Ovary (tissue), 9 donors: Measurements from ENCODE around the gene DNAH9. TPM values are rescaled to one million over a fixed set of nuclear protein-coding genes. Genes with fewer than 3 reads are reported as not detected.
"Not testable (repeated sequence)": the region's sequence is repeated elsewhere in the genome, so short reads cannot be mapped to it uniquely, and the experiment has no call there.

Experiments
- DNase-seq, 5 donors: peaks; one replicate each; pipeline ENCODE4 v3.0.0-alpha.2; 2019 to 2020
- H3K27ac ChIP-seq, 2 donors: fragments of 200-600 bp; one replicate each; pipeline versions ENCODE4 v1.5.1 to v1.8.0; 2019 to 2022
- H3K27me3 ChIP-seq: fragments of 200-600 bp; one replicate; pipeline ENCODE4 v1.8.0; 2022
- H3K36me3 ChIP-seq: fragments of 200-600 bp; sonication (generic); one replicate; pipeline ENCODE4 v1.5.1; 2019
- H3K4me1 ChIP-seq: one replicate; pipeline ENCODE4 v1.8.1; 2013; ENCODE audit warnings: mild to moderate bottlenecking, moderate library complexity; ENCODE audit not compliant: insufficient read depth
- H3K4me3 ChIP-seq: fragments of 200-600 bp; sonication (generic); one replicate; pipeline ENCODE4 v1.5.1; 2017
- H3K9me3 ChIP-seq, 2 donors: fragments of 200-600 bp in 1 of 2; sonication (generic) in 1 of 2; one replicate each; pipeline versions ENCODE4 v1.5.1 to v1.8.1; 2013 to 2019; ENCODE audit warnings: mild to moderate bottlenecking in 1 of 2, moderate library complexity in 1 of 2
- CTCF ChIP-seq, 3 donors: fragments of 450-650 bp in 2 of 3; fragments of 200-600 bp in 1 of 3; IDR thresholded peaks; one replicate each; pipeline versions ENCODE4 v1.5.1 to v1.8.0; 2016 to 2022; ENCODE audit warnings: antibody characterized with exemption in 3 of 3, mild to moderate bottlenecking in 1 of 3
- EP300 ChIP-seq: sonication (generic); formaldehyde crosslinking; IDR thresholded peaks from one replicate; pipeline ENCODE4 v1.6.1; 2017; ENCODE audit warnings: antibody characterized with exemption
- POLR2A ChIP-seq: fragments of 450-650 bp; IDR thresholded peaks from one replicate; pipeline ENCODE4 v1.6.1; 2017; ENCODE audit warnings: antibody characterized with exemption, mild to moderate bottlenecking, moderate library complexity
- WGBS, 3 donors: extraction: QIAGEN DNeasy Blood & Tissue Kit in 1 of 3; methylation state at CpG; one replicate each; pipeline versions ENCODE4 v1.1.5 to v1.1.7; 2013 to 2017; 5-methylcytosine and 5-hydroxymethylcytosine counted together
- intact Hi-C, 4 donors: fragments of 100-400 bp; cut with DNase I; formaldehyde crosslinking; loops; one replicate each; pipeline versions ENCODE4 v1.11.0 to v1.15.1; 2022 to 2023
- polyA plus RNA-seq, 2 donors: library from polyadenylated mRNA; stranded (reverse); fragments of 200-250 nt in 1 of 2; fragments of 350-450 nt in 1 of 2; fragmentation: Illumina TruSeq in 1 of 2; extraction: RNeasy Lipid Tissue Mini Kit (QIAGEN cat#74804) in 1 of 2; gene quantifications; one replicate each; pipeline ENCODE4 v1.2.3, GENCODE V29; 2013 to 2014
- total RNA-seq, 7 donors: library from RNA; depleted of rRNA in 2 of 7; stranded (reverse); fragments of >200 nt in 2 of 7; fragmentation: NEBNext Ultra II Directional in 3 of 7; extraction: Animal tissue kit (Norgen Biotek cat#: 25700) in 3 of 7; gene quantifications; one replicate each; pipeline versions ENCODE4 v1.1.0 to v1.2.4, GENCODE V29; 2016 to 2023
- donor health status: DM: no; HTN: no; CAD: no; lungs with moderate emphysema.
- donor health status: DM: no; HTN: no; CAD: no.
- donor health status: Bipolar disorder and iron deficiency.
- donor health status: DM: yes; HTN: yes; CAD: no.
- donor health status: DM: no; HTN: no; CAD: no.
- donor health status: DM: yes; HTN: yes; CAD: no.

The DNAH9 gene
- total and polyA plus RNA-seq, 9 donors = 1.4 to 43.7 (median 3.4) TPM

- DNase-seq = no peak
- H3K4me3 ChIP-seq = no peak overlapping the region
- no peak for TF ChIP-seq POLR2A
- no peak for TF ChIP-seq EP300
- TF ChIP-seq CTCF (IDR thresholded peaks at IDR 0.05) = no peak
- no peak overlapping the region for H3K27ac ChIP-seq
- intact Hi-C loops = no loop called here
- H3K27me3 ChIP-seq = no peaks in the 10 kb centered on the region
- no peaks in the 10 kb centered on the region for H3K36me3 ChIP-seq
- no peaks in the 10 kb centered on the region for H3K4me1 ChIP-seq
- no peaks in the 10 kb centered on the region for H3K9me3 ChIP-seq
These were observed 356.7 kb downstream of the DNAH9 start for GRCh38 chr17:11954936-11955335.

GRCh38 chr17:11969565-11969964 lies 371.3 kb downstream of the DNAH9 start:
- intact Hi-C loops = no loop called here
- H3K27ac ChIP-seq = no peak overlapping the region
- H3K9me3 ChIP-seq = no peaks in the 10 kb centered on the region
- H3K4me1 ChIP-seq = no peaks in the 10 kb centered on the region
- no peak for TF ChIP-seq CTCF (IDR thresholded peaks at IDR 0.05)
- no peak for TF ChIP-seq POLR2A
- no peak for TF ChIP-seq EP300
- no peak for DNase-seq
- WGBS, 3 donors = 91 to 99% (median 93%) methylated on average over 2 of the region's 2 CpGs
- H3K4me3 ChIP-seq = no peak overlapping the region
- H3K36me3 ChIP-seq = no peaks in the 10 kb centered on the region
- no peaks in the 10 kb centered on the region for H3K27me3 ChIP-seq

- H3K4me1 ChIP-seq, H3K4me3 ChIP-seq, H3K27me3 ChIP-seq, H3K36me3 ChIP-seq, DNase-seq, H3K9me3 ChIP-seq, intact Hi-C loops, H3K27ac ChIP-seq: not testable (repeated sequence)
- WGBS, 3 donors = 96 to 97% (median 96%) methylated on average over 19 of the region's 19 CpGs
These were observed 374.5 kb downstream of the DNAH9 start for GRCh38 chr17:11972741-11973140.

- TF ChIP-seq EP300 (no peak), POLR2A (no peak), CTCF (IDR thresholded peaks at IDR 0.05) (no peak)
- Histone ChIP-seq H3K4me1 (no peaks in the 10 kb centered on the region), H3K4me3 (no peak overlapping the region), H3K9me3 (no peaks in the 10 kb centered on the region), H3K36me3 (no peaks in the 10 kb centered on the region), H3K27me3 (no peaks in the 10 kb centered on the region), H3K27ac (no peak overlapping the region)
- intact Hi-C loops = no loop called here
- DNase-seq = no peak
- WGBS, 3 donors = 83 to 92% (median 84%) methylated on average over 3 of the region's 3 CpGs
These were observed 381.5 kb downstream of the DNAH9 start for GRCh38 chr17:11979795-11980194.

GRCh38 chr17:11980813-11981212 lies 382.5 kb downstream of the DNAH9 start:
- no peaks in the 10 kb centered on the region for H3K36me3 ChIP-seq
- DNase-seq = no peak
- 70 to 95% (median 79%) methylated on average over 2 of the region's 2 CpGs for WGBS, 3 donors
- H3K27ac ChIP-seq = no peak overlapping the region
- TF ChIP-seq POLR2A (no peak), CTCF (IDR thresholded peaks at IDR 0.05) (no peak), EP300 (no peak)
- H3K27me3 ChIP-seq = no peaks in the 10 kb centered on the region
- intact Hi-C loops = no loop called here
- no peak overlapping the region for H3K4me3 ChIP-seq
- H3K9me3 ChIP-seq = no peaks in the 10 kb centered on the region
- no peaks in the 10 kb centered on the region for H3K4me1 ChIP-seq
